MCF 10A (cell line): ENCODE data around the gene EXOC4. TPM values are rescaled to one million over a fixed set of nuclear protein-coding genes. Genes with fewer than 3 reads are reported as not detected.

Source experiments
- BruUV-seq: library from RNA; stranded (reverse); fragments of 400-500 nt; replicated peaks from 2 replicates; lab custom pipeline; 2021; lab: Mats Ljungman, UMichigan
- CTCF ChIA-PET: fragments of 300-600 bp; sonication (Branson Sonifier 250); formaldehyde crosslinking; extraction: SDS; loops from one replicate; lab custom pipeline; 2021; ENCODE audit warnings: antibody characterized with exemption, inconsistent platforms; lab: Yijun Ruan, JAX
- POLR2A ChIA-PET: fragments of 300-600, 350-650 bp; sonication (Branson Sonifier 250); formaldehyde crosslinking; extraction: SDS; loops from one replicate; lab custom pipeline; 2020; ENCODE audit warnings: antibody characterized with exemption, inconsistent platforms; lab: Yijun Ruan, JAX
- DNase-seq: peaks from one replicate; pipeline ENCODE4 v3.0.0-alpha.2; 2018; ENCODE audit not compliant: unreplicated experiment
- H3K27ac Mint-ChIP-seq: one replicate; pipeline ENCODE4 v1.8.0; 2022; ENCODE audit warnings: mild to moderate bottlenecking, low read depth, mixed read lengths; ENCODE audit not compliant: unreplicated experiment
- H3K27me3 Mint-ChIP-seq: one replicate; pipeline ENCODE4 v1.8.0; 2022; ENCODE audit warnings: mixed read lengths; ENCODE audit not compliant: insufficient read depth, unreplicated experiment
- H3K36me3 Mint-ChIP-seq: one replicate; pipeline ENCODE4 v1.8.0; 2022; ENCODE audit warnings: mild to moderate bottlenecking, moderate library complexity, mixed read lengths; ENCODE audit not compliant: insufficient read depth, unreplicated experiment
- H3K4me1 Mint-ChIP-seq: one replicate; pipeline ENCODE4 v1.8.0; 2022; ENCODE audit warnings: mixed read lengths; ENCODE audit not compliant: insufficient read depth, unreplicated experiment
- H3K4me3 Mint-ChIP-seq: one replicate; pipeline ENCODE4 v1.8.0; 2022; ENCODE audit warnings: mild to moderate bottlenecking, moderate library complexity, mixed read lengths; ENCODE audit not compliant: unreplicated experiment
- H3K9me3 Mint-ChIP-seq: one replicate; pipeline ENCODE4 v1.8.0; 2022; ENCODE audit warnings: mixed read lengths; ENCODE audit not compliant: unreplicated experiment
- intact Hi-C: fragments of 100-400 bp; cut with micrococcal nuclease; formaldehyde crosslinking; loops from 2 replicates; pipeline ENCODE4 v1.14.1; 2022
- total RNA-seq: library from RNA; stranded (reverse); gene quantifications from 2 replicates; pipeline ENCODE4 v1.2.3, GENCODE V29; 2022
- TF ChIP-seq, protein P1 (sequence below): fragments of 200-600 bp; IDR thresholded peaks from one replicate; pipeline ENCODE4 v1.8.0; 2022; ENCODE audit warnings: antibody characterized with exemption, mild to moderate bottlenecking; ENCODE audit not compliant: unreplicated experiment

EXOC4 gene
- total RNA-seq, 1 experiment from 2014 or later = 105 TPM

DNA sequence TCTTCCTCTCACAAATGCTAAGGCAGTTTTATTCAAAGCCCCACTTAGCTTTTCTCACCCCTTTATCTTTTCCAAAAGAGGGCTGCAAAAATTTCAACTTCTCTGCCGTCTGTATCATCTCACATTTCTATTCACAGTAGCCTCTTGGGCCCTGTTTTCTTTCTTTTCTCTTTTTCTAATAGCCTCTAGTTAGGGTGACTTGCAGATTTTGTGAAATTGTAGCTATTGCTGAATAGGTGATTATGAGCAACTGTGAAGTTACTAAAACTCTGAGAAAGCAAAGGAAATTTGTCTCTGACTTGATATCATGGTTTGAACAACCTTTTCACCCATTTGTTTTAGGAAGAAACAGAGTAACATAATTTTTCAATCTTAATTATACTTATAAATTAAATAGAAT is 29.2 kb downstream of the EXOC4 start:
- no peak for DNase-seq
- TF ChIP-seq, protein P1, sequence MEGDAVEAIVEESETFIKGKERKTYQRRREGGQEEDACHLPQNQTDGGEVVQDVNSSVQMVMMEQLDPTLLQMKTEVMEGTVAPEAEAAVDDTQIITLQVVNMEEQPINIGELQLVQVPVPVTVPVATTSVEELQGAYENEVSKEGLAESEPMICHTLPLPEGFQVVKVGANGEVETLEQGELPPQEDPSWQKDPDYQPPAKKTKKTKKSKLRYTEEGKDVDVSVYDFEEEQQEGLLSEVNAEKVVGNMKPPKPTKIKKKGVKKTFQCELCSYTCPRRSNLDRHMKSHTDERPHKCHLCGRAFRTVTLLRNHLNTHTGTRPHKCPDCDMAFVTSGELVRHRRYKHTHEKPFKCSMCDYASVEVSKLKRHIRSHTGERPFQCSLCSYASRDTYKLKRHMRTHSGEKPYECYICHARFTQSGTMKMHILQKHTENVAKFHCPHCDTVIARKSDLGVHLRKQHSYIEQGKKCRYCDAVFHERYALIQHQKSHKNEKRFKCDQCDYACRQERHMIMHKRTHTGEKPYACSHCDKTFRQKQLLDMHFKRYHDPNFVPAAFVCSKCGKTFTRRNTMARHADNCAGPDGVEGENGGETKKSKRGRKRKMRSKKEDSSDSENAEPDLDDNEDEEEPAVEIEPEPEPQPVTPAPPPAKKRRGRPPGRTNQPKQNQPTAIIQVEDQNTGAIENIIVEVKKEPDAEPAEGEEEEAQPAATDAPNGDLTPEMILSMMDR = no peak
- intact Hi-C loops = no loop called here
- Mint-ChIP-seq H3K27ac (no peak overlapping the region), H3K36me3 (peaks cover 28% of the 10 kb centered on the region), H3K27me3 (no peaks in the 10 kb centered on the region), H3K4me3 (no peak overlapping the region), H3K9me3 (peaks cover 15% of the 10 kb centered on the region), H3K4me1 (no peaks in the 10 kb centered on the region)
- ChIA-PET POLR2A (no interaction called here), CTCF (no interaction called here)
- BruUV-seq = no TSS peak

DNA sequence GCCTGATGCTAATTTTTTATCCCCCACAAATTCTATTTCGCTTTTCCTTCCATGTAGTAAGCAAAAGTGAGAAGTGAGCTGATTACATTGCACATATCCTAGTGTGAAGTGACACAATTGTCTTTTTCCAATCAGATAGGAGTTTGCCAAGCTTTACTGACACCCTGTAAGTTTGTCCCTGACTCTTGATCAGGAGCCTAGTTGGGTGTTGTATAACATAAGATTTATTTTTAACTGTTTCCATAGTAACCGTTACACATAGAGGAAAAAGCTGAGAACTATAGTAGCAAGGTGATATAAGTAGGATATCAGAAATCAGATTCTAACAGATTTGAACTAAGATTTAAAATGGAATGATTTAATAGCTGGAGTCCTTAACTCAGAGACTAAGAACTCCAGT is 31.2 kb downstream of the EXOC4 start:
- H3K36me3 Mint-ChIP-seq = peaks cover 26% of the 10 kb centered on the region
- POLR2A ChIA-PET = interaction anchor here (1.0 kb wide), 1 partner anchor 14 kb away, joined by 3 read pairs; no protein-coding TSS in a partner anchor

DNA sequence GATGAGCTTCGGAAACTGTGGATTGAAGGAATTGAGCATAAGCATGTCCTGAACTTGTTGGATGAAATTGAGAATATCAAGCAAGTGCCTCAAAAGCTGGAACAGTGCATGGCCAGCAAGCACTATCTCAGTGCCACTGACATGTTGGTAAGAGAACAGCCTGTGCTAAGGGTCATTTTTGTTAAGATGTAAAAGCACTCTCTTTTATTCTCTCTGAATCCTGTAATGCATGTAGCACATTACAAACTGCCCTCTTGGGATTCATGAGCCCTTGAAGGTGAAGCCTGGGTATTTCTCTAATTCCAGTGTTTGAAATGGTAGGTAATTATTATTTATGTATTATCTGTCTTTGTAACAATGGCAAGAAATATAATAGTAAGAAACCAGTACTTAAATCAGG is 36.1 kb downstream of the EXOC4 start:
- DNase-seq = no peak
- TF ChIP-seq, protein P1 = no peak
- CTCF ChIA-PET = no interaction called here
- Mint-ChIP-seq H3K27ac (no peak overlapping the region), H3K27me3 (no peaks in the 10 kb centered on the region), H3K9me3 (peaks cover 7% of the 10 kb centered on the region), H3K4me1 (no peaks in the 10 kb centered on the region), H3K4me3 (no peak overlapping the region), H3K36me3 (peaks cover 42% of the 10 kb centered on the region)
- intact Hi-C loops = no loop called here
- BruUV-seq = no TSS peak
- POLR2A ChIA-PET = no interaction called here

More for the DNA sequence above, 31.2 kb downstream of the EXOC4 start:
- TF ChIP-seq, protein P1 = no peak
- Mint-ChIP-seq H3K27ac (no peak overlapping the region), H3K9me3 (peaks cover 7% of the 10 kb centered on the region), H3K4me1 (no peaks in the 10 kb centered on the region), H3K27me3 (no peaks in the 10 kb centered on the region), H3K4me3 (no peak overlapping the region)
- no TSS peak for BruUV-seq
- CTCF ChIA-PET = interaction anchor here (0.7 kb wide), 1 partner anchor 10 kb away, joined by 3 read pairs; no protein-coding TSS in a partner anchor
- DNase-seq = no peak
- intact Hi-C loops = no loop called here

DNA sequence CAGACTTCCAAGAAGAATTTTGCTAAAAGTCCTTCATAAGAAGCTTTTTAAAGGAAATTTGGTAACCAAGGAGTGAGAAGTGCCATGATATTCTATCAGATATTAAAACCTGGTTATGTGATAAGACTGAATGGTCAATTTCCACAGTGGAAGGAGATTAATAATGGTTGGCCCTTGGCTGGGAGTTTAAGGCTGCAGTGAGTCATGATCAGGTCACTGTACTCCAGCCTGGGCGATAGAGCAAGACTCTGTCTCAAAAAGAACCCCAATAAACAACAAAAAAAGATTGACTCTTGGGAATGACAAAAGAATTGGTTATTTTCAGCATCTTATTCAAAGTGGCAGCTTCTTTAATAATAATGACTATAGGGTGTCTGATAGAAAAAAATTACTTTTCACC is 37.2 kb downstream of the EXOC4 start:
- no TSS peak for BruUV-seq
- CTCF ChIA-PET = interaction anchor here (0.6 kb wide), 1 partner anchor 456 kb away, joined by 3 read pairs; no protein-coding TSS in a partner anchor
- POLR2A ChIA-PET = no interaction called here
- DNase-seq = peak; percentile 8
- H3K27me3 Mint-ChIP-seq = no peaks in the 10 kb centered on the region
- TF ChIP-seq, protein P1 = no peak
- H3K36me3 Mint-ChIP-seq = peaks cover 36% of the 10 kb centered on the region
- peak overlapping the region; percentile 19 for H3K27ac Mint-ChIP-seq
- intact Hi-C loops = no loop called here
- H3K4me1 Mint-ChIP-seq = no peaks in the 10 kb centered on the region
- H3K4me3 Mint-ChIP-seq = no peak overlapping the region
- H3K9me3 Mint-ChIP-seq = peaks cover 3% of the 10 kb centered on the region
